HG03575 (cell line): ENCODE data around the gene CHIT1.
"Not testable (repeated sequence)": the region's sequence is repeated elsewhere in the genome, so short reads cannot be mapped to it uniquely, and the experiment has no call there.

Experiments
- ATAC-seq: cut with Tn5 transposase; IDR thresholded peaks from one replicate; pipeline ENCODE4 v1.9.1; 2021; ENCODE audit not compliant: unreplicated experiment, insufficient number of reproducible peaks, low FRiP score; ENCODE audit errors: extremely low read depth

The CHIT1 gene

GRCh38 chr1:203267347-203267846 is 37.9 kb upstream of the CHIT1 start:
- ATAC-seq = no peak

- not testable (repeated sequence) for ATAC-seq
Observed at GRCh38 chr1:203266140-203266539, 36.7 kb upstream of the CHIT1 start.

DNA sequence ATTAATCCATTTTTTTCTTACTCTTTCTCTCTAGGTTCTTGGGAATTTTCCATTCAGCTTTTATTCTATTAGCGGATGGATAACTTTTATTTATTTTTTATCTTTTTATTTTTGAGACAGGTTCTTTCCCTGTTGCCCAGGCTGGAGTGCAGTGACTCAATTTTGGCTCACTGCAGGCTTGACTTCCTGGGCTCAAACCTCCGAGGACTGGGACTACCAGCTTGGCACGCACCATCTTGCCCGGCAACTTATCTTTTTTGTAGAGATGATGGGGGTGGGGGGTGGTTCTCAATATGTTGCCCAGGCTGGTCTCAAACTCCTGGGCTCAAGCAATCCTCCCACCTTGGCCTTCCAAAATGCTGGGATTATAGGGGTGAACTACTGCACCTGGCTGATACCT is 36.1 kb upstream of the CHIT1 start:
- no peak for ATAC-seq

DNA sequence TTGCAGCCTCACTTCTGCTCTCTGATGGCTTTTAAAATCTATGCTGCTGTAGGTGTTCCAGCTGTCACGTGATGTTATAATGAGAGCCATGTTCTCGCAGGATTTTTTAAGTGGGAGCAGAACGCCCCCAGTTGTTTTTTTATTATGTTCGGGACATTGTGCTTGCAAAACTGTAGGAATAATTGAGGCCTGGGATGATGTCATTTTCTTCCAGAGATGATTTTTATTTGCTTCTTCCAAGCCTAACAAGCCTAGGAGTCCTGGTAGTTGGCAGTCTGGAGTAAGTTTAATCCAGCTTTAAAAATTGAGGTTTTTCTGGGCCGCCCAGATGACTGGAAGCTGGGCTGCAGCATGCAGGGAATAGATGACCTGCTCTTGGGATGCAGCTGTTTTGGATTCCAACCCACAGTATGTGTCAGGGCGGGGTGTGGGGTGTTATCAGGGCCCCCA is 34.6 kb upstream of the CHIT1 start:
- no peak for ATAC-seq

DNA sequence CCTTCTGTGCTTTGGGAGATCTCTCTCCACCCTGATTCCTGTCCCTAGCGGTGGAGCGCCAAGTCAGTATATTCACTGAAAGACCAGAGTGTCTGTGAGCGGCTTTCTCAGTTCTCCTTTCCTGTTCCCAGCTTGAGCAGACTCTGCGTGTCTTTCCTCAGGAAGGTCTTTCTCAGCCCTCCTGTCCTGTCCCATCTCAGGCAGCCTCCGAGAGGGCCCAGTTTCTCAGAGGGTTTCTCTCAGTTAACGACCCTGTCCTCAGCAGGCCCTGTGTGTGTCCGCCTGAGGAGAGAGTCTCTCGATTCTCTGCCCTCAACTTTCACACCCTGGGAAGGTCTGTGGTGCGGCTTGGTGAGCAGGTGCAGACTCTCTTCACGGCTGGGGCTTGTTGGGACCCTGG is 34.0 kb upstream of the CHIT1 start:
- no peak for ATAC-seq

DNA sequence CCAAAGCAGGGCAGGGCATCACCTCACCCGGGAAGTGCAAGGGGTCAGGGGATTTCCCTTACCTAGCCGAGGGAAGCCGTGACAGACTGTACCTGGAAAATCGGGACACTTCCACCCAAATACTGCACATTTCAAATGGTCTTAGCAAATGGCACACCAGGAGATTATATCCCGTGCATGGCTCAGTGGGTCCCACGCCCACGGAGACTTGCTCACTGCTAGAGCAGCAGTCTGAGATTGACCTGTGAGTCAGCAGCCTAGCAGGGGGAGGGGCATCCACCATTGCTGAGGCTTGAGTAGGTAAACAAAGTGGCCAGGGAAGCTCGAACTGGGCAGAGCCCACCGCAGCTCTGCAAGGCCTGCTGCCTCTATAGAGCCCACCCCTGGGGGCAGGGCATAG is 27.2 kb upstream of the CHIT1 start:
- not testable (repeated sequence) for ATAC-seq

GRCh38 chr1:203254782-203255181 is 25.3 kb upstream of the CHIT1 start:
- not testable (repeated sequence) for ATAC-seq

GRCh38 chr1:203252678-203253077 is 23.2 kb upstream of the CHIT1 start:
- ATAC-seq = no peak

GRCh38 chr1:203251466-203251865 is 22.0 kb upstream of the CHIT1 start:
- no peak for ATAC-seq

GRCh38 chr1:203250911-203251310 is 21.4 kb upstream of the CHIT1 start:
- no peak for ATAC-seq

DNA sequence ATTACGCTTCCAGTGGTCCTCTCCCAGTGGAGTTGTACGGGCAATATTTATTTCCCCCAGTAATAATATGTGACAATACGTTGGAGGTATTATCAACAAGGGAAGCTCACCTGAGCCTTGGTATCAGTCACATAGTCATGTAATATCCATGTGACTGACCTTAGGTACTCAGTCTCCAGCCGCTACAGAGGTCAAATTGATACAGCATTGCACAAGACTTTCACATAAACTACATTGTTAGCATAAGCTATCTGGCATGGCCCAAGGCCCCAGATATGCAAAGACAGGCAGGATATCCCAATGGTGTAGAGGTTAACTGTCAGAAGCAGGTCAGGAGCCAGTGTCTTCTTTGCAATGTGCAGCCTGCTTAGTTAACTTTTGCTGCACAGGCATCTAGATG is 15.3 kb upstream of the CHIT1 start:
- ATAC-seq = no peak

GRCh38 chr1:203241708-203242107 is 12.2 kb upstream of the CHIT1 start:
- ATAC-seq = not testable (repeated sequence)

DNA sequence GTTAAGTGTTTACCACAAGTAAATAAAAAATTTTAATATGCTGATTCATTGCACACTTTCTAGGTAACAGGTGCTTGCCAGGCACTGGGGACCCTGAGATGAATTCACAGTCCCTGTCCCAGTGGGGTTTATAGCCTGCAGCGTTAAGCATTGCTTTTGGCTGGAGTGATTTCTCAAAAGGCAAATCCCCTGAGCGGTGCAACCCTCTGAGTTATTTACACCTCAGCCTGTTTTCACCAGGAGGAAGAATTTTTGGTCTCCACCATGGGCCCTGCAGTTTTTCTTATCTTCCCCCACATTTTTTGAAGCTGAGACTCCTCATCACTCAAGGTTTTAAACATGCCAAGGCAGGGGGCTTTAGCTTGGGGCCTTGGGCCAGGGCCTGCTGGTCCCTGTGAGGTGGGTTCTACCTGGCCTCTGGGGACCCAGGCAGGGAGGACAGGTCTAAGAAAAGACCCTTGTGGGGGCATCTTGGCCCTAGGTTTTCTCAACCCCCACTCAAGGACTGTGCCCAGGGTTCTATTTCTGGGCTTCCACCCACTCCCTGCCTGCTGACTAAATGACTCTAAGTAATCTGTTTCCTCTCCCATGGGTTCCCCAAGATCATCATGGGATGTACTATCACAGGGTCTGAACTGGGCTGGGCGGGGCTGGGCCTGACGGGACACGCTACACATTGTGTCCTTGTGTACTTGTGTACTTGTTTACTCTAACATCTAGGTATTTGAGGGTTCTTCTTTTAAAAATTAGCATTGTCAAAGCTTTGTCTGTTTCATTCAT is 10.2 kb upstream of the CHIT1 start:
- ATAC-seq = no peak

DNA sequence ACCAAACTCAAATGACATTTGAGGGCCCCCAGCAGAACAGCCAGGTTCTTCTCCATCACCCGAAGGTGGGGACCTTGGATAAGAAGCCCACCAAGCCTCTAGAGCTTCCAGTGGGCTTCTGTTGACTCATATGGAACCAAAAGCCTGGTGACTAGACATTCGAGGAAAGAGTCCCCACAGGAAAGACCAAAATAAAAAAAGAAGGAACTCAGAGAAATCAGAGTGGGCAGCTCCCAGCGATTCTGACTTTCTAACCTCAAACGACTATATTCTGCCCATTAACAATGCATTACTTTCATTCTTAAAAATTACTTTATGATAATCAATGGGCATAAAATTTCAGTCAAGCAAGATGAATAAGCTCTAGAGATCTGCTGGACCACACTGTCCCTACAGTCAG is 9.6 kb upstream of the CHIT1 start:
- ATAC-seq = no peak

- ATAC-seq = no peak
Observed at GRCh38 chr1:203238535-203238934, 9.1 kb upstream of the CHIT1 start.

DNA sequence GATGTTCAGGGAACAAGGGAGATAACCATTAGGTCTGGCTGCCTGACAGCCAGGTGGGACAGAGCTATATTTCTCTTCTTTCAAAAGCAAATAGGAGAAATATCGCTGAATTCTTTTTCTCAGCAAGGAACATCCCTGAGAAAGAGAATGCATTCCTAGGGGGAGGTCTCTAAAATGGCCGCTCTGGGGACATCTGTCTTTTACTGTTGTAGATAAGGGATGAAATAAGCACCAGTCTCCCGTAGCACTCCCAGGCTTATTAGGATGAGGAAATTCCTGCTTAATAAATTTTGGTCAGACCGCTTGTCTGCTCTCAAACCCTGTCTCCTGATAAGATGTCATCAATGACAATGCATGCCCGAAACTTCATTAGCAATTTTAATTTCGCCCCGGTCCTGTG is 5.4 kb upstream of the CHIT1 start:
- not testable (repeated sequence) for ATAC-seq

DNA sequence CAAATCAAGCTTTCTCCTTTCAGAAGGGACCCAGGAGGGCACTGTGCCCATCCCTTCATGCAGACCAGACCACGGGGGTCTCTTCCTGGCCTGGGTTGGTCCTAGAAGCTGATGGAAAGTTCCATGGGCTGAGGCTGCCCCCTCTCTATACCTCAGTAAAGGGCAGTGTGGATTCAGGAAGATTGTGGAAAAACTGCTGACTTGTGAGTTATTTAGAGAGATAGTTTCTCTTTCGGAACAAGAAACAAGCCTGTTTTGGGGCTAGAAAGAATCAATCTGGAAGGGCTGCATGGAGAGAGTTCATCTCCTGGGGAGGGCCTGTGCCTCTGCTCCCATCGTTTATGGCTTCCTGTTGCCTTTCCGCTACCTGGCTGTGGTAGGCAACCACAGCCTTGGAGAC is 803 bp downstream of the CHIT1 start:
- ATAC-seq = no peak

GRCh38 chr1:203227371-203228083 is 1.9 kb downstream of the CHIT1 start:
- no peak for ATAC-seq

DNA sequence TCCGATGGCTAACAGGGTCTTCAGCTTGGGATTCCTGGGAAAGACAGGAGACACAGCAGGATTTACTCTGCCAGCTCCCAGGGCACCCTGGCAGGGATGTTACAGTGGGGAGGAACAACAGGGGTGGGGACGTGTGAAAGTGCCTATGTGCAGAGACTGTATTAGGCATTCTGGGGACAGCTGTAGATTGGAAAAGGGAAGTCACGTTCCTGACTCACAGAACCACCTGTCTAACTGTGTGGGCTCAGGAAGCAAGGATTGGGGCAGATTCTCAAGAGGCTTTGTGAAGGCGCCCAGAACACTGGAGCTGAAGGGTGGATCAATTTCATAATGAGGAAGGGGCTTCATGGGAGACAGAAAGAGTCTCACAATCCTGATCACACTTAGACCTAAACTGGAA is 4.4 kb downstream of the CHIT1 start:
- no peak for ATAC-seq

DNA sequence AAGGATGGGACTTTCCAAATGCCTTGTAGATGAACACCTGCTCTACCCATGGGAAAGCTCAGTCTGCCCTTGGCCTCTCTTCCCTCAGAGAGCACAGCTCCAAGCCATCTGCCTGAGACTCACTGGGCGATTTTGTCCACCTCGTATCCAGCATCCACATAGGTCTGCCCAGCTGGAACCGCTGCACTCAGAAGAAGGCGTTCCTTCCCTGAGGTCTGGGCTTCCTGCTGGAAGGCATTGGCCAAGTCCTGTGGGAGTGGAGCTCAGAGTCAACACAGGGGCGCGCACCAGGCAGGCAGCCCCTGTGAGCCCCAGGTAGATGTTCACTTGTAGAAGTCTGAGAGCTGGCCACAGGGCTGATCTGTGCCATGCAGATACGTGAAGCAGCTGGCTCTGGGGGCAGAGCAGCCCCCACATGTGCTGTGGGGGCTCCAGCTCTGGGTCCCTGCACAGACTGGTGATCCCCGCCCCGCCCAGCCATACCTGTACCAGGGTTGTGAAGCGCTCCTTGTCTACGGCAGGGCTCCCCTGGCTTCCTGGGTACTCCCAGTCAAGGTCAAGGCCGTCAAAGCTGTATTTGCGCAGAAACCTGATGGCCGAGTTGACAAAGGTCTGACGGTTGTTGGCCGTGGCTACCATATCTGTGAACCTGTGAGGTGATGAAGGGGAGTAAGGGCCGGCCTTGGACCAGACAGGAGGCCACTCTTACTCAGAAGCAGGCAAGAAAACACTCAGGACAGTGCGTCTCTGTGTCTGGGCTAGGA is 6.3 kb downstream of the CHIT1 start:
- ATAC-seq = no peak
